Muscle layer of colon (tissue), 2 donors: ENCODE results near the gene TUBA1A.

ENCODE experiments used
- H3K27ac ChIP-seq: one replicate; pipeline ENCODE4 v1.7.0; 2013; ENCODE audit warnings: low read depth, mild to moderate bottlenecking, low read length, moderate library complexity
- H3K27me3 ChIP-seq, 2 donors: one replicate each; pipeline ENCODE4 v1.7.0; 2013; ENCODE audit warnings: low read length in 2 of 2, mild to moderate bottlenecking in 2 of 2; ENCODE audit not compliant: insufficient read depth in 2 of 2, control insufficient read depth in 1 of 2
- H3K36me3 ChIP-seq: one replicate; pipeline ENCODE4 v1.7.0; 2013; ENCODE audit warnings: mild to moderate bottlenecking, low read length; ENCODE audit not compliant: insufficient read depth
- H3K4me1 ChIP-seq: one replicate; pipeline ENCODE4 v1.7.0; 2013; ENCODE audit warnings: mild to moderate bottlenecking, low read length; ENCODE audit not compliant: insufficient read depth
- H3K4me3 ChIP-seq, 2 donors: one replicate each; pipeline ENCODE4 v1.7.0; 2013; ENCODE audit warnings: low read length in 2 of 2, low read depth in 1 of 2, mild to moderate bottlenecking in 1 of 2, moderate library complexity in 1 of 2
- H3K9ac ChIP-seq: one replicate; pipeline ENCODE4 v1.7.0; 2013; ENCODE audit warnings: low read length
- H3K9me3 ChIP-seq: one replicate; pipeline ENCODE4 v1.7.0; 2013; ENCODE audit warnings: mild to moderate bottlenecking, low read length
- donor health status: abdominal sarcoma.
- donor health status: Adenocarcinoma of cecum.

TUBA1A gene

DNA sequence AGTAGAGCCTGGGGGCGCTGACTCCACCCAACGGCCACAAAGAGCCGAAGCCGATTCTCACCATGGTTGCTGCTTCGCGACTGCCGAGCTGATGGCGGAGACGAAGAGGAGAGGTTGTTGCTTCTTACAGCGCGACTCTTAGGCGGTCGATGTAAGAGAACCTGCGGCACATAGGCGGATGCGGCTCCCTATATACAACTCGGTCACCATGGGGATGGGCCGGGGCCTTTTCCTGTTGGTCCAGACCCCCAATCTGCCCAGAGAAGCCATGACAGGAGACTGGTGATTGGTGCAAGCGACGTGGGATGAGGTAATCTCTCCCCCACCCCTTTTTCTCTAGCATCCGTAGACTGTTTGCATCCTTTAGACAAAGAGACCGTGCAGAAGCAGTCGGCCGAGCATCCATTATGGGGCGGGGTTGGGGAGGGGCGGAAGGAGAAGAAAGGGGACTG lies at the start of gene TUBA1A:
TSS of gene TUBA1A (minus strand) at position 165 of the 452 bp plus-strand sequence. CDS start at position 64, 101 bp downstream.
- Histone ChIP-seq H3K9ac (peak within 1 kb of the TSS; percentile 99), H3K36me3 (peaks cover 19% of the 10 kb centered on the region), H3K27ac (peak within 1 kb of the TSS; percentile 94), H3K27me3 (no peaks in the 10 kb centered on the region), H3K4me1 (peaks cover 12% of the 10 kb centered on the region), H3K4me3 (peak within 1 kb of the TSS; percentile 98 to 100), H3K9me3 (no peaks in the 10 kb centered on the region)

DNA sequence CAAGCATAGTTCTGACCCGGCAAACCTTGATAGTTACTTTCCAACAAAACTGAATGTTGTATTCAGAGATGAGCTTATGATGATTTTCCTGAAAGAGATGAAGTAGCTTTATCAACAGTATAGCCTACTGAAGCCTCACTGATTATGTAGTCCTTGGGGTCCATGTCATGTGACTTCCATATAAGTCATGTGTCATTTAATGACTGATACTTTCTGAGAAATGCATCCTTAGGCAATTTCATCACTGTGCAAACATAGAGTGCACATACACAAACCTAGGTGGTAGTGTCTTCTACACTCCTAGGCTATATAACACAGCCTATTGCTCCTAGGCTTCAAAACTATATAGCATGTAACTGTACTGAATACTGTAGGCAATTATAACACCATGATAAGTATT lies 47.5 kb upstream of the TUBA1A start:
- Histone ChIP-seq H3K27ac (no peak overlapping the region), H3K4me1 (peaks cover 29% of the 10 kb centered on the region), H3K27me3 (no peaks in the 10 kb centered on the region), H3K36me3 (no peaks in the 10 kb centered on the region), H3K9ac (no peak overlapping the region), H3K4me3 (no peak overlapping the region), H3K9me3 (no peaks in the 10 kb centered on the region)

GRCh38 chr12:49233842-49234526 lies 45.1 kb upstream of the TUBA1A start:
- no peaks in the 10 kb centered on the region for H3K36me3 ChIP-seq
- H3K27ac ChIP-seq = peak overlapping the region; percentile 99
- peak overlapping the region; percentile 55 to 58 for H3K4me3 ChIP-seq
- H3K27me3 ChIP-seq = no peaks in the 10 kb centered on the region
- H3K4me1 ChIP-seq = peaks cover 29% of the 10 kb centered on the region
- H3K9me3 ChIP-seq = no peaks in the 10 kb centered on the region
- H3K9ac ChIP-seq = peak overlapping the region; percentile 41

- no peaks in the 10 kb centered on the region for H3K36me3 ChIP-seq
- H3K27me3 ChIP-seq = no peaks in the 10 kb centered on the region
- H3K4me3 ChIP-seq = peak overlapping the region; percentile 25 to 55
- H3K27ac ChIP-seq = peak overlapping the region; percentile 99
- H3K9me3 ChIP-seq = no peaks in the 10 kb centered on the region
- peak overlapping the region; percentile 41 for H3K9ac ChIP-seq
- H3K4me1 ChIP-seq = peaks cover 29% of the 10 kb centered on the region
Observed at GRCh38 chr12:49232940-49233841, 44.3 kb upstream of the TUBA1A start.

DNA sequence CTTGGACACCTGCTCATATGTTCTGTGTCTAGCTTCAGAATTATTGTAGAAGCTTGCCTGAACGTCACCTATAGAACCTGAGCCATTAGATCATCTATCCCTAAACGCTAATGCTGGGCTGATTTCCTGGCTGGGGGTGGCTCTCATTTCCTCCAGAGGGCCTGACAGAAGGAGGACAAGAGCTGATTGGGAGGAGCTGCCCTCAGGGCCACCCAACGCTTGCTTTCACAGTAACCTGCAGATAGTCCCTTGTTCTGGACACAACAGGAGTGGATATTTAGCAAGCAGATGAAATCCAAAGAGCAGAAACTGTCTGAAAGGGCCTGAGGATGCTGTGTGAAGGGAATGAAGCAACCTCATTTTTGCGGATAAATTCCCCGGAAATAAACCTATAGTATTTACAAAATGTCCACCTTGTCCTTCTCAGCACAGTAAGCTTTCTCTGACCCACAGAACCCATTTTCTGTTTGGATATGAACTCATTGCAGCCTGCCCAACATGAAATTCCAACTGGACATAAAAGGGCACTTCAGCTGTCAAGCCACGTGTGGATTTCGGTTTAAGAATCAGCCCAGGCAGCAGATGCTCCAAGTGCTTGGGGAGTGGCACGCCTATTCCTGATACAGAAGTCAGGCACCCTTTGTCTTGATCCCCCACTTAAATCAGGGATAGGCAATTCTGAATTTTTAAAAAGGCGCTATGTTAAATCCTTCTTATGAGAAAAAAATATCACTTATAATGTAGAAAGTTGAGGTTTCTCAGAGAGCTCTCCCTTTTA lies 43.2 kb upstream of the TUBA1A start:
- peaks cover 29% of the 10 kb centered on the region for H3K4me1 ChIP-seq
- no peaks in the 10 kb centered on the region for H3K36me3 ChIP-seq
- H3K9ac ChIP-seq = peak overlapping the region; percentile 41
- no peaks in the 10 kb centered on the region for H3K27me3 ChIP-seq
- peak overlapping the region; percentile 99 for H3K27ac ChIP-seq
- H3K4me3 ChIP-seq = peak overlapping the region in 1 of 2 donors; percentile 55
- no peaks in the 10 kb centered on the region for H3K9me3 ChIP-seq

GRCh38 chr12:49230805-49231194 lies 41.9 kb upstream of the TUBA1A start:
- H3K9me3 ChIP-seq = no peaks in the 10 kb centered on the region

GRCh38 chr12:49230176-49230804 lies 41.4 kb upstream of the TUBA1A start:
- Histone ChIP-seq H3K9me3 (no peaks in the 10 kb centered on the region), H3K4me1 (peaks cover 29% of the 10 kb centered on the region), H3K9ac (no peak overlapping the region), H3K27ac (no peak overlapping the region), H3K27me3 (no peaks in the 10 kb centered on the region), H3K36me3 (no peaks in the 10 kb centered on the region), H3K4me3 (no peak overlapping the region)

More at GRCh38 chr12:49230805-49231194, 41.9 kb upstream of the TUBA1A start:
- no peak overlapping the region for H3K4me3 ChIP-seq
- H3K9ac ChIP-seq = no peak overlapping the region
- H3K4me1 ChIP-seq = peaks cover 29% of the 10 kb centered on the region
- no peaks in the 10 kb centered on the region for H3K27me3 ChIP-seq
- no peak overlapping the region for H3K27ac ChIP-seq
- no peaks in the 10 kb centered on the region for H3K36me3 ChIP-seq

DNA sequence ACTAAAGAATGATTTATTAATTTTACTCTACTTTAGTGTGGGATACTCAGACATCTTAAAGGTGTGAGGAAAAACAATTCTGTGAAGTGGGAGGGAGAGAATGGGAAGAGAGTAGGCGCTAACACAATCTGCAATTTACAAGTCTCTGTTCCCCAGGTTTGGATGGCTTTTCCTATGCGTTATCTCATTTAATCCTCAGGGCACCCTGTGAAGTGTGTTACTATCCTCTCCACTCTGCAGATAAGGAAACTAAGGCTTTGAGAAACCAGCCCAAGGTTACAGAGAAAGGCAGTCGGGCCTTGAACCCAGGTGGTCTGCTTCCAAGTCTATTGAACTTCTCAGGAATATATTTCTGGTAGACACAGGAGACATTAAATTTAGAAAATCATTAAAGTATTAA lies 39.8 kb upstream of the TUBA1A start:
- H3K36me3 ChIP-seq = no peaks in the 10 kb centered on the region
- H3K4me1 ChIP-seq = peaks cover 22% of the 10 kb centered on the region
- H3K4me3 ChIP-seq = no peak overlapping the region
- H3K9me3 ChIP-seq = no peaks in the 10 kb centered on the region
- H3K9ac ChIP-seq = no peak overlapping the region
- no peaks in the 10 kb centered on the region for H3K27me3 ChIP-seq
- no peak overlapping the region for H3K27ac ChIP-seq

GRCh38 chr12:49227713-49228112 lies 38.8 kb upstream of the TUBA1A start:
- Histone ChIP-seq H3K4me1 (peaks cover 18% of the 10 kb centered on the region), H3K9ac (no peak overlapping the region), H3K27me3 (no peaks in the 10 kb centered on the region), H3K27ac (no peak overlapping the region), H3K36me3 (no peaks in the 10 kb centered on the region), H3K4me3 (no peak overlapping the region), H3K9me3 (no peaks in the 10 kb centered on the region)

GRCh38 chr12:49225576-49226166 lies 36.8 kb upstream of the TUBA1A start:
- no peak overlapping the region for H3K9ac ChIP-seq
- no peaks in the 10 kb centered on the region for H3K9me3 ChIP-seq
- H3K4me1 ChIP-seq = peaks cover 8% of the 10 kb centered on the region
- H3K27ac ChIP-seq = no peak overlapping the region
- H3K4me3 ChIP-seq = no peak overlapping the region
- H3K36me3 ChIP-seq = no peaks in the 10 kb centered on the region
- H3K27me3 ChIP-seq = no peaks in the 10 kb centered on the region
